Stimulated activated CD4-positive, alpha-beta T cell treated with anti-CD3 and anti-CD28 coated beads, Interleukin-12 subunit alpha, Interleukin-12 subunit beta, amount 100 ng/mL, for 4 hours (primary cell): ENCODE data around the gene STIMATE.

Experiments used
- DNase-seq: peaks from one replicate; pipeline ENCODE4 v3.0.0-alpha.2; 2020

The STIMATE gene

DNA sequence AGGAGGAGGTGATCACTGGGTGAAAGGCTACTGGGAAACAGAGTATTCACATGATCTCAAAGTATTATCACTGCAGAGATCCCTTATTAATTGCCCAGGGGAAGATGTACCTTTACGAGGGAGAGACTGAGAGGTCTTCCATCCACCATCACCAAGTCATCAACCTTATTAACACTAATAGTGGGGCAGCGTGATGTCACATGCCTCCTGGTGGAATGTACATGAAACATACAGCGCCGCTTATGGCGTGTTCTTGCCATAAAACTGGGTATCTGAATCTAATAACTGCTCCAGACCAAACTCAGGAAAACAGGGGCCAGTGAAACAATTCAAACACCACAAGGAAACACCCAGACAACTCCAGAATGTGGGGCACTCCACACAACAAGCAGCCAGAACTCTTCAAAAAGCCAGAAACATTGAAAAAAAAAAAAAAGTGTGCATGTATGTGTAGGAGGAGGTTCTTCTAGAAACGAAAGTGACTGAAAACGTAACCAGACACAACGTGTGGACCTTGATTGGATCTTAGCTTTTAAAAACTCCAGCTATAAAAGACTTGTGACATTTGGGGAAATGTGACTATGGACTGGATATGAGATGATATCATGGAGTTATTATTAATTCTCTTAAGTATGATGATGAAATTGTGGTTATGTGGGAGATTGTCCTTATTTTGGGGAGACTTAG lies 4.6 kb downstream of the STIMATE start:
- no peak for DNase-seq

DNA sequence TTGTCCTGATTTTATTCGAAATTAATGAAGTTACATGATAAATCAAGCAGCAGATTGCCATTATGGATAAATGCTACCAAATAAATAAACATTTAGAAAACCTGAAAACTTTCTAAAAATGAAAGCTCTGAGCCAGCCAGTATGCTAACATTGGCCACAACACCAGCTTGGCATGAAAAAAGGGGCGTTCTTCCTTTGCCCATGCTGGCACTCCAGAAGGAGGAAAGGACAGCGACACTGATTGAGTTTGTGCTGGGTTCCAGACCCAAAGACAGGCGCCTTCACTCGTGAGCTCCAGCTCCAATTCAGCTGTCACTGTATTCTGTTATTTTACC lies 5.1 kb downstream of the STIMATE start:
- no peak for DNase-seq

DNA sequence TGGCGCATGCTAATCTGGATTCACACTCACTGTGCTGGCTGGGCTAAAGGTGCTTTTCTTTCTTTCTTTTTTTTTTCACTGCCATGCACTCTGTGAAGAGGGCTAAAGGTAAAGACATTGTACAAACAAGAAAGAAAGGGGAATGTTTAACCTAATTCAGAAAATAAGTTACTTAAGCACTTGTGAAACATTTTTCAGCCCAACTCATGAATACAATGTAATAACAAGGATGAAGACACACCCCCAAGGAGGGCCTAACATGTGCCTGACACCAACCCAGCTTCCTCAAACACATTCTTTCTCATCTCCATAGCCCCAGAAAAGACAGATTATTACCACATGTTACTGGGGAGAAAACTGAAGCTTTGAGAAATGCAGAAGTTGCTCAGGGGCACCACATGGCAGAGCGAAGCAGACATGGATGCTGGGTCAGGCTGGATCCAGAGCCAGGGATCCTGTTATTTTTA lies 5.7 kb downstream of the STIMATE start:
- DNase-seq = no peak

DNA sequence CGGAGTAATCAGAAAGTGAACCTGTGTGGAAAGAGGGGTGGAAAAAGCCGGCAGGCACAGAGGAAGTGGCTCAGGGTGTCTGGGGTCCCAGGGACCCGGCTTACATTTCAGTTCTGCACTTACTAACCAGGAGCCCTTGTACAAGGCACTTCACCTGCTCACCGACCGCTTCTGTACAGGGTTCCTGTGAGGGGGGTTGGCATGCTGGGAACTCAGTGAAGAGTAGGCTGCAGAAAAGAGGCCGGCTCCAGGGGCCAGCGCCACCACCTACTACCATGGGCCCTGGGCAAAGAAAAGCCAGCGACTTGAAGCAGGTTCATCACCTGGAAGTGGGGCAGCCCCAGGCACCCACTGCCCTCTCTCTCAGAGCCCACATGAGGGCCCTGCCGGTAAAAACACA lies 6.2 kb downstream of the STIMATE start:
- DNase-seq = no peak

DNA sequence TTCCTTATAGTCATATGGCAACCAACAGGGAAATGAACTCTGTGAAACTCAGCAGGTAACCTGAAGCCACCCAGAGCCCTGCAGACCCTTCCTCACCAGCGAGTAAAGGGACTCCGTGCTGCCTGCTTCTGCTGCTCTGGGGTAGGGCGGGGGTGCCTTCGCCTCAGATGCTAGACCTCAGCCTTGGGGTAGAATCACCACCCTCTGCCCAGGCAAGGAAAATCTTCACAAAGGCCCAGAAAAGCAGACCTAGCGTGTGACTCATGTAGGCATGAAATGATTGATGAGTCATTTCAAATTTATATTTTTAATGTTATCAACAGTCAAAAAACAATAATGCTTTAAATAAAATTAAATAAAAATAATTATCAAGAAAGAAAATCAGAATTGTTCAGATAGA lies 6.6 kb downstream of the STIMATE start:
- no peak for DNase-seq

DNA sequence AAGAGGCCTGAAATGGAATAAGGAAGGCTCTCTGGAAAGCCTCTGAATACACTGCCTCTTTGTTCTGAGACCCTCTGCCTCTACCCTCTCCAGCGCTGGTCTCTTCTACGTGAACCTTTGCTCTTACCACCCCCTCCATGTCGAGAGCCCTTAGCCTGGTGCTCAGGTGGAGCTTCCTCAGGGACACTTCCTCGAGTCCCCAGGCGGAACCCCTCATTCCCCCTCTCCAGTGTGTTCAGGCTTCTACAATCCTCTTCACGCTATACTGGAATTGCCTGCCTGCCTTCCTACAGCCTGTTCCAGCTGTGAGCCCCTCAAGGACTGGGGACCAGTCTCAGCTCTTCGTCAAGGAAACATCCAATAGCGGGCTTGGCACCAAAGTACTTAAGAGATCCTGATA lies 7.4 kb downstream of the STIMATE start:
- no peak for DNase-seq

DNA sequence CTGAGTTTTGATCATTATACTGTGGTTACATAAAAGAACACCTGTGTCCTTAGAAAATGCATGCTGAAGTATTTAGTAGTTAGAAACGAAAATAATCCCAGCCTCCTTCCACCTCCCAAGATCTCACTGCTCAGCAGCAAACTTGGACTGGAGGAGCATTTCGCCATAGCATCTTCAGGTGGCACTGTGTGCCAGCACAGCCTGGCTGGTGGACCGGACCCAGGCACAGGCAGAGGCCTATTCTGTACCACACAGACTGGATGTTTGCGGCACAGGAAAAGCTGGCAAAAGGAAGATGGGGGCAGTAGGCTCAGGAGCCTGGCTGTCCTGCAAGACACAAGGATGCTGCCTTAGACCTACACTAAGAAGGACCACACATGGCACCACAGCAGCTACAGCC lies 10.2 kb downstream of the STIMATE start:
- DNase-seq = no peak

DNA sequence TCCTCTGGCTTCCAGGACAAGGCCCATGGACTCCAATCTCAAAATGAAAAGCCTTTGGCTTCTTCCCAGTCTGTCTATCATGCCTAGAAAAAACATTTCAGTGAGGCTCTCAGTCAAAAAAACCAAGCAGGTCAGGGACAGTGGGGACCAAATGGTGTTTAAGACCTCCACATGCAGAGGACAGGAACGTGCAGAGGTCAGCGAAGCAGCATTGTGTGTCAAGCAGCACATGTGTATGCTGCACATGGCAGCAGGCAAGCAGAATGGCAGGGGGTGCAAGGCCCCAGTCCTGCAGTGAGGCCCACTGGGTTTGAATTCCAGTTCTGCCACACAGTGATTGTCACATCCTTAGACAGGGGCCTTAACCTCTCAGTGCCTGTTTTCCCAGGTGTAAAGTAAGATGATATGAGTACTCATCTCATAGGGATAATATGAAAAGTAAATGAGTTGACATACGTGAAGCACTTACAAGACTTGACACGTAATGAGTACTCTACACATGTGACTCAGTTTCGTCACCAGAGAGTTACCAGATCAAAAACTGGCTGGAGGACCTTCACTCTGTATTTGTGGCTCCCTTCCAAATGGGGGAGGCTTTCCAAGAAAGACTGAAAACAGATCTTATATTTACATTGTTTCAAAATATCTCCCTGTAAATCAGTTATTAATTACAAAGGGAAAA lies 11.2 kb downstream of the STIMATE start:
- no peak for DNase-seq

DNA sequence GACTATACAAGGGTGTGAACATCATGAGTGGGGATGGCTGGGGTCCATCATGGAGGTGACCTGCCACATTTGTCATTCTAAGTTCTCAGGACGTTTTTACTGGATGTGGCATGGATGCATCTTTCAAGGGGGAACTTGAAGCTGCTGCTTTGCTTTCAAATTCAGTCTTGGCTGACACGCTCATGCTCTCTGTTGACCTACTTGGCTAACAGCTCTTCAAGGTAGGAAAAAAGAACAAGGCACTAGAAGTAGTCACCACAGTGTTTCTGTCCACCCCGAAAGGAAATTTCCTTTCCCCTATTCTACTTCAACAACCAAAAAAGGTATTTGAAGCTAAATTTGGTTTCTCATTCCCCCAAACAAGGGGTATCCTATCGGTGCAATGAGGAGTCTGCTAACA lies 15.0 kb downstream of the STIMATE start:
- no peak for DNase-seq

DNA sequence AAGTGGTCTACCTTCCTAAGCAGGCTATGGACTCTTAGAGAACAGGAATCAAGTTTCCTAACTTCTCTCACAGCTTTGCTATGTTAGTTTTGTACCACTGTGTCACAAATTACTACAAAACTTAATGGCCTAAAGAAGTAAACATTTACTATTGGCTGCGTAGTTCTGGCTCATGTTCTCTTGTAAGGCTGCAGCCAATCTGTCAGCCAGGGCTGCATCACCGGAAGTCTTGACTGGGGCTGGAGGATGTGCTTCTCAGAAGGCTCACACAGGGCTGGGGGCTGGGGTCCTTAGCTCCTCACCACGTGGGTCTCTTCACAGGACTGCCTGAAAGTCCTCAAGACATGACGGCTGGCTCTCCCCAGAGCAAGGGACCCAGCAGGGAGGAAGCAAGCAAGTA lies 15.5 kb downstream of the STIMATE start:
- no peak for DNase-seq

DNA sequence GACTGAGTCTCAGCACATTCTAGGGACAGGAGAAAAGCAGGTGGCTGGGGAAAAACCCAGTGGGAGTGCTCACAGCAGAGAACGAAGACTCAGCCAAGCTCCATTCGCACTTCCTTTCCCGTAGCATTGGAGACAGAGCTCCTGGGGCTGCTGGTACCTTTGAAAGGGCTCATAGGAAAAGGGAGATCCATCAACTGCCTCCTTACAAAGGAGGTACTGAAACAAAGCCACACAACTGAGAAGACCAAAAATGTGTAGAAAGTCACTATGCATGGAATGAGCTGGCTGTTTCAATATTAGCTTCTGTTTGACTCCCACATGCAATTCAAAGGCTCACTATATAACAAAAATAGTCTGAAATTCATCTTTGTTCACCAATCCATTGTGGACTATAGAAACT lies 16.9 kb downstream of the STIMATE start:
- no peak for DNase-seq

DNA sequence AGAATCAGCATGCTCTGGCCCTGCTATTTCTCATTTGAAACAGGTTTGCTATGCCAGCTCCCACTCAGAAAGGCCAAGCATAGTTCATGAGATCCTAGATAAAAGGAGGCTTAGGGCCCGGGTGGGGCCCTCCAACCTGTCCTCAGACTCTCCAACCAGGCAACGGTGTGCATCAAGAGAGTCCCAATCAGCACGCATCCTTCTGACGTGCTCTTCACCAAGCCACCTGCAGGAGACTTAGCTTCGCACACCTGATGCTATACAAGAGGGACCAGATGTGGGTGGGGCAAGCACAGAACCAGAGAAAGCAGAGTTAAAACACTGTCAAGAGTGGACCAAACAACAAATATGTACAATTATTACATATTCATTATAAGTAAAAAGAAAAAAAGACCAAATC lies 17.3 kb downstream of the STIMATE start:
- DNase-seq = no peak

DNA sequence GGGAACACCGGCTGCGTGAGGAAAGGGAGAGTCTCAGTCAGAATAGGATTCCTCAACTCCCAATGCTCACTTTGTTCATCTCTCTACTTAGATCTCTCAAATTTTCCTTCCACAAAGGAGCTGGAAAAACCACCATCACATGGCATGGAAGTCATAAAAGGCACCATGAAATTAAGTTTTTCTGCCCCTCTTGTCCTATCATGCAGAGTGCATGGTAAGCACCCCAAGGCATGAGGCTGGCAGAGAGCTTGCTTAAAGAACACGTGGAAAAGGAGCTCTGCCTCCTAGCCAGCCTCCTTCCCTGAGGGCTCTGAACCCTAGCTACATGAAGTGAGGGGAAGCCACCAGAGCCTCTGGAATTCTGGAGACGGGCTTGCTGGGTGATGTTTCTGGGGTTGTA lies 17.8 kb downstream of the STIMATE start:
- DNase-seq = no peak

DNA sequence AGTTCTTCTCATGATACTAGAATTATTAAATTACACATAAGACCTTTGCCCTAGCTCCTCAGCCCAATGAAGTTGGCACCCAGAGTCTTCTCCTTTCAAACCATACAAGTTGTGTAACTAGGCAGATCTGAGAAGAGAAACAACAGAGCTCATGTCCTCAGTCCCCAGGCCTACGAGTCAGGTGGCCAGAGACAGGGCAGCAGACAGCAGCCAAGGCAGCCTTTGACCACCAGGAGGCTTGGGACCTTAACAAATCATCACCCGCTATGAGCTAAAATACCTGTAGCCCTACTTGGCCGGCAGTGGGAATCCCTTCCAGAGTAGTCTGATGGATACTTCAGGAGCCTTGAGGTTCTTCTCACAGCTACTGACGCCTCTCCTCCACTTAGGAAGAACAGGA lies 18.3 kb downstream of the STIMATE start:
- no peak for DNase-seq

DNA sequence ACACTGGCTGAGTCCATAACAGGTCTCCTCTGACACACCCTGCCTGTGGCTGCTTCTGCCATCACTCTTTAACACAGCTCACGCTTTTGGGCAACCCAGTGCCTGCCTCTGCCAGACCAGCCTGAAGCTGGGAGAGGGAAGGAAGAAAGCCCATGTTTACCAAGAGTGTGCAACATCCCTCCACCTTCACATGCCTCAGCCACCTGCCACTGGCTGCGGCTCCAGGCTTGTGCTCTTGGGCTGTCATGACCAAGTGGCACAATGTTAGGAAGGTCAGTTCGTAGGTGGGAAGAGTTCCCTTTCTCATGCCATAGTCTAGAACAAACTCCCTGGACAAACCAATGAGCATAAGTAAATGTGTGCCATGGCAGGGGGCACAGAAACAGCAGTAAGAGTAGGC lies 20.3 kb downstream of the STIMATE start:
- no peak for DNase-seq

DNA sequence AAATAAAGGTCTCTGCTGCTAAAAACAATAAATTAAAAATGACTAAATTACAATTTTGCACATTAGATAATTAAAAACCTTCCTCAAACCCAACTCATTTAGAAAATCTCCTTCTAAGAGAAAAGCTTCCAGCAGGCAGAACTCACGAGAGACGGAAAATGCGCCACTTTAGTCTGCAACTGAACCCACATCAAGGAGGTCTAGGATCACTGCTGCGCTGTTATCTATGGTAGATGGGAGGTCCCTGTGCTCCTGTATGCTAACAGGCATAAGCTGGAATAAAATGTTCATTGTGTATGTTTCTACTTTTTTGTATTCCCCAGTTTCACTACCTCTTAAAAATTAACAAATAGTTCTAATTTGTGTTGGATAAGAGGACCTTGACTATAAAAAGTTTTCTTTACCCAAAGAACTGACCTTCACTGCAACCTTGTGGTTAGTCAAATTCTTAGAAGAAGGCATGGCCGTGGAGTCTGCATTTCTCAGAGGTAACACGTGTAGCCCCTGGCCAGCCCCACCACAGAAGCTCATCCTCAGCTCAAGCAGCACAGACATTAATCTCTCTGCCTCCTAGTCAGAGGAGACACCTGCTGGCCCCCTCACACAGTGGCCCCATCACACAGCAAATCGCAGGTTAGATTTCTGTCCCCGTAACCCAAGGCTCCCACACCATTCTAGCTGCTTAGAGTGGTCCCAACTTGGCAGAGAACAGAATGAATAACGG lies 22.3 kb downstream of the STIMATE start:
- DNase-seq = no peak

DNA sequence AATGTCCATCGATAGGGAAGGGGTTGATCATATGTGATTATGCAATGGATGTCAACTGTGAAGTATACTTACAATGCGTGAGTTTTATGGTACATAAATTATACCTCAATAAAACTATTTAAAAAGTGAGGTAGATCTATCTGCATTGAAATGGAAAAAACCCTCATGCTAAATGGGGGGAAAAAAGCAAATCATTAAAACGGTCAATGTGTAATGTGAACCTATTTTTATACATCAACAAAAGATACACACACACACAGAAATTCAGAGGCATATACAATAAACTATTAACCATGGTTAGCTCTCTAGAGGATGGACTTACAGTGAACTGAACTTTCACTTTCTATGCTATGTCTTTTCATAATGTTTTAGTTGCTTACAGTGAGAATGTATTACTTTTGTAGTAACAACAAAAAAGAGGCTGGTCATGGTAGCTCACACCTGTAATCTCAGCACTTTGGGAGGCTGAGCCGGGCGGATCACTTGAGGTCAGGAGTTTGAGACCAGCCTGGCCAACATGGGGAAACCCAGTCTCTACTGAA lies 23.1 kb downstream of the STIMATE start:
- DNase-seq = no peak

DNA sequence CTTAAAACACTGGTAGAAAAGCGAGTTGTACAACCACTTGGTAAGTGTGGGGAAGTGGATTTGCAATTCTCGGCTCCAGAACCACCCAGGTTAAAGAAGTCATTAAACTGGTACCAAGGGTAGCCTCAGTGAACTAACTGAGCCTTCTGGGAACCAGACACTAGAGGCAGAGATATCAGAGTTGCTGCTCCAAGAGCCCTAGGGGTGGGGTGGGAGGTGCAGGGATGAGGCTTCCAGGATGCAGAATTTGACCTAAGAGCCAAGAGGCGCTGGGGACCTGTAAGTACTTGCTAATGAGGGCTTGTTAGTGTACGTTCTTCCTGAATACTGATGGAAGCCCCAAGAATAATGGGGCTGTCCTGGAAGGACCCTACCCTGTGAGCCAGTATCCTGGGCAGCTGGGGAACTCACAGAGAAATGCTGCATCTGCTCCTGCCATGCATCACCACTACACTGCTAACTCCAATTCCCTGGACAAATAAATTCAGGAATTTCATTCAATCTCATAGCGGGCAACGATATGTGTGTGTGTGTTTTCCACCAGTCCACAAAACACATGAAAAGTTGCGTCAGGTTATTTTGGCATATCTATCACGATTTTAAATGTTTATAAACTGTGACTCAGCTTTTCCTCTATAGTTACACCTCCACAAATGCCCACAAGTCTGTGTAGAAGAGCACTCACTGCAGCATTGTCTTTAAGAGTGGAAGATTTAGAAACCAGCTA lies 23.8 kb downstream of the STIMATE start:
- no peak for DNase-seq

DNA sequence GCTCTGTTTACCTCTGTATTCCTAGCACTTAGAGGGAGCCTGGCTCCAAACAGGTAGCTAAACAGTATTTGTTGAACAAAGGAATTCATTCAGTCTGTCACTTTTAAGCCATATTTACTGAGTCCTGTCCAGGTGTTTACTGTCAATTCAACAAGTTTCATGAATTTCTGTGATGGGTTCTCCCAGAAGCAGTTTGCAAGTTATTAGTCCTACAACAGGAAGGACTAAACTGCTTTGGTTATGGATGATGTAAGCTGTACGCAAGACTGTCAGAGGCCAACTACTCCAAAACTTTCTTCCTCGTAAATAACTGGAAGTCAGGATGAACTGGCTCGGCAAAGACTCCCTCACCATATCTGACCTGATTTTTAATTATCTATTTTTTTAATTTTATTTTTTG lies 25.1 kb downstream of the STIMATE start:
- no peak for DNase-seq

DNA sequence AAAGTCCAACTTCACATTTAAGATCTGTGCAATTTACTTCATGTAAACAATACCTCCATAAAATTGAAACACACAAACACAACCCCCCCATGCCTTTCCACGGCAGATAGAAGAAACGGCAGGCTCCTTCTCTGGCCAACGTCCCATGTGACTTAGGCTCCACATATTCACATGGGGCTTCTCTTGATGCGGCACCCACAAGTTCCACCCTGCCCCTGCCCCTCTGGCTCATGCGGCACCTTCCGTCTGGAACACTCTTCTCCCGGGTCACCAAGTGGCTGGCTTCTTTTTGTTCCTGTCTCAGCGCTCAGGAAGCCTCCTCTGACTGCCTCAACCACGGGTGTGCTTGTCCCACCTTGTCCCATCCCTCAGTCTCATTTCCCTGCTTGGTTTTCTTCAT lies 25.6 kb downstream of the STIMATE start:
- no peak for DNase-seq

DNA sequence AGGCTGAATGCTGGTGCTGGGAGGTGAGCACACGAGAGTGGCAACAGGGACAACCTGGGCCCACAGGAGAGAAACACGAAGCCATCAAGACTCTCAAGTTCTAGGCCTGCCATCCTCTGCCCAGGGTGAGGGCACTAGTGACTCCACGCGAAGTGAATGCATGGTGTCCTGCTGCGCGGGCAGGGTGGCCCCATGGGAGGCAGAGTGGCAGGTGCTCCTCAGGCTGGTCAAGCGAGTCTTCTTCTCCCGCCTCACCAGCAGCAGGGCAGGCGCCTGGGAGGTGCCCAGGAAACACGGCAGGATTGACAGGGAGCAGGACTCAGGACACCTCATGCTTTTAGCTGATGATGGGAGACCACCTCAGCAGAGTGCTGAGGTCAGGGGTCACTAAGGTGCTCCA lies 26.9 kb downstream of the STIMATE start:
- DNase-seq = no peak

DNA sequence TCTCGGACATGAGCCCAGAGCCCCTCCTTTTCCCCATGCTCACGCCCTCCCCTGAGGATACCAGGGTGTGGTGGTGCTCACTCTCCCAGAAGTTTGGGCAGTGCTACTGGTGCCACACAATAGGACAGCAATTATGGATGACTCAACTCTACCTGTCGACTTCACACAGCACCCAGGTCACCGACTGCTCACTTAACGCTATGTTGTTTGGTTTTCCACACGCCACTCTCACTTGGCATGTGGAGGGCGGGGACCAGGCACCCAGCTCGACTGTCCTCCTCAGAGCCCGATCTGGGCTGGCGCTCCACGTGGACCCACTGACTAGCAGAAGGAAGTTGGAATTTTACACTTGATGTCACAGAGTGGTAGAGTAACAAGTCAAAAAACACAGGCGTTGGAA lies 30.9 kb downstream of the STIMATE start:
- no peak for DNase-seq

DNA sequence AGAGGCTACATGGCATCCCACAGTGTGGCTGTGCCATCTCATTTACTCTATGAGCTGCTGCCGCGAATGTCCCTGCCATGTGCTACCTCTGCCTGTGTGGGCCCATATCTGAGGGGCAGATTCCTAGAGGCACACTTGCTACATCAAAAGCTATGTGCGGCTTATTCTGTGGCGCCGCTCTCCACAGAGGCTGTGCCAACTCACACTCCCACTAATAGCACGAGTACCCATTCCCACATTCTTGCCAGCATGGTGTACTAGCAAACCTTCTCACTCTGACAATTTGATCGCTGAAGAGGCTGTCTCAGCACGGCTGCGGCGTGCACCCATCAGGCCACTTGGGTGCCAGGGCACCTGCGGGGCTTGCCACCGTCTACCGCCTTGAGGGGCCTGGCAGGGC lies 31.4 kb downstream of the STIMATE start:
- no peak for DNase-seq

DNA sequence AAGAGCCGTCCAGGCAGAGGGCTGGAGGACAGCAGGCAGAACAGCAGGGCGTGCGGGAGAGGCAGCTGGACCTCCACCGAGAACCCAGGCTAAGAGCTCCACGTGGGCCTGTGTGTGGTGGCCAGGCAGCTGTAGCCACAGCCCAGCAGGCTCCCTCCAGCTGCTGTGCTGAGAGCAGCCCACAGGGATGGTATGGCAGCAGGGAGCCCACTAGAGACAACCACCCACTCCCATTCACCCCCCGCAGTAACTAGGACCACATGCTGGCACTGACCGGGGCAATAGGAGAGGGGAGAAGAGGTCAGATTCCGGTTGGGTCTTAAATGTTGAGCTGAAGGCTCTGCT lies 37.0 kb downstream of the STIMATE start:
- no peak for DNase-seq
